IPS DF 6.9 (cell line): ENCODE data around the gene ITM2C.

Experiments used
- DNase-seq: peaks from one replicate; pipeline ENCODE4 v3.0.0-alpha.2; 2013; ENCODE audit warnings: low read depth, low spot score
- H3K27ac ChIP-seq: one replicate; pipeline ENCODE4 v1.5.1; 2013; ENCODE audit warnings: low read length, control low read depth
- H3K27me3 ChIP-seq: 2 replicates; pipeline ENCODE4 v1.6.1; 2013; ENCODE audit warnings: mild to moderate bottlenecking, low read length; ENCODE audit not compliant: control insufficient read depth, insufficient read depth
- H3K36me3 ChIP-seq: 2 replicates; pipeline ENCODE4 v1.6.1; 2013; ENCODE audit warnings: low read length; ENCODE audit not compliant: control insufficient read depth, insufficient read depth
- H3K4me1 ChIP-seq: 2 replicates; pipeline ENCODE4 v1.6.1; 2013; ENCODE audit warnings: low read length; ENCODE audit not compliant: control insufficient read depth, insufficient read depth
- H3K4me3 ChIP-seq: 2 replicates; pipeline ENCODE4 v1.5.1; 2013; ENCODE audit warnings: mild to moderate bottlenecking, low read length
- H3K9me3 ChIP-seq: 2 replicates; pipeline ENCODE4 v1.6.1; 2013; ENCODE audit warnings: low read length, inconsistent platforms; ENCODE audit not compliant: control insufficient read depth, insufficient read depth
- WGBS: extraction: QIAGEN DNeasy Blood & Tissue Kit; methylation state at CpG from one replicate; pipeline ENCODE4 v1.1.7; 2013; ENCODE audit warnings: mixed read lengths, missing lambda C conversion rate; ENCODE audit not compliant: insufficient read length, insufficient coverage; 5-methylcytosine and 5-hydroxymethylcytosine counted together

ITM2C gene

GRCh38 chr2:230900336-230900995, 35.7 kb downstream of the ITM2C start:
- no peaks in the 10 kb centered on the region for H3K9me3 ChIP-seq
- H3K27me3 ChIP-seq, result no peaks in the 10 kb centered on the region
- DNase-seq, result no peak
- H3K27ac ChIP-seq, result no peak overlapping the region
- no peak overlapping the region for H3K4me3 ChIP-seq
- peaks cover 3% of the 10 kb centered on the region; the same call in 1 of the 2 replicates for H3K4me1 ChIP-seq
- H3K36me3 ChIP-seq, result no peaks in the 10 kb centered on the region
- no CpG with 5 or more reads among the region's 10 CpGs for WGBS

DNA sequence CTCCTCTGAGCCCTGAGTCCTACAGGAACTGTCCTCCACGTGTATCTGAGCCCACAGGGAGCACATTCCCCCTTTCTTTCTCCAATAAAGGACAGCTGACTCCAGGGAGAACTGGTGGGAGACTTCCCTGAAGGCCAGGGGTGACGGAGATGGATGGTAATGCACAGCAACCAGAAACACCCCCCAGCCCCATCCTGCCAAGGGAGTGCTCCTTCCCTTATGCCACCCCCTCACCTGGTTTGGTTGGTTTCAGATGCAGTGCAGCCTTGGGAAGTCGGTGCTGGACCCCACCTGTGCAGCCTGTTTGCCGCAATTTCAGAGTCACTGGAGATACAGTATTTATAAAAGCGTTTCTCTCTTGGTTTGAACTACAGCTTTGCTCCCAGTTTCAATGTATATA, 36.3 kb downstream of the ITM2C start:
- no peaks in the 10 kb centered on the region for H3K9me3 ChIP-seq
- no peak for DNase-seq
- H3K27me3 ChIP-seq, result no peaks in the 10 kb centered on the region
- H3K4me3 ChIP-seq, result no peak overlapping the region
- no CpG with 5 or more reads among the region's 5 CpGs for WGBS
- no peaks in the 10 kb centered on the region for H3K36me3 ChIP-seq
- H3K27ac ChIP-seq, result no peak overlapping the region
- peaks cover 7% of the 10 kb centered on the region for H3K4me1 ChIP-seq

GRCh38 chr2:230902180-230902899, 37.6 kb downstream of the ITM2C start:
- Histone ChIP-seq H3K4me1 (peaks cover 7% of the 10 kb centered on the region), H3K27ac (no peak overlapping the region), H3K36me3 (no peaks in the 10 kb centered on the region), H3K9me3 (no peaks in the 10 kb centered on the region), H3K4me3 (no peak overlapping the region), H3K27me3 (no peaks in the 10 kb centered on the region)
- peak; percentile 80 for DNase-seq
- no CpG with 5 or more reads among the region's 8 CpGs for WGBS

DNA sequence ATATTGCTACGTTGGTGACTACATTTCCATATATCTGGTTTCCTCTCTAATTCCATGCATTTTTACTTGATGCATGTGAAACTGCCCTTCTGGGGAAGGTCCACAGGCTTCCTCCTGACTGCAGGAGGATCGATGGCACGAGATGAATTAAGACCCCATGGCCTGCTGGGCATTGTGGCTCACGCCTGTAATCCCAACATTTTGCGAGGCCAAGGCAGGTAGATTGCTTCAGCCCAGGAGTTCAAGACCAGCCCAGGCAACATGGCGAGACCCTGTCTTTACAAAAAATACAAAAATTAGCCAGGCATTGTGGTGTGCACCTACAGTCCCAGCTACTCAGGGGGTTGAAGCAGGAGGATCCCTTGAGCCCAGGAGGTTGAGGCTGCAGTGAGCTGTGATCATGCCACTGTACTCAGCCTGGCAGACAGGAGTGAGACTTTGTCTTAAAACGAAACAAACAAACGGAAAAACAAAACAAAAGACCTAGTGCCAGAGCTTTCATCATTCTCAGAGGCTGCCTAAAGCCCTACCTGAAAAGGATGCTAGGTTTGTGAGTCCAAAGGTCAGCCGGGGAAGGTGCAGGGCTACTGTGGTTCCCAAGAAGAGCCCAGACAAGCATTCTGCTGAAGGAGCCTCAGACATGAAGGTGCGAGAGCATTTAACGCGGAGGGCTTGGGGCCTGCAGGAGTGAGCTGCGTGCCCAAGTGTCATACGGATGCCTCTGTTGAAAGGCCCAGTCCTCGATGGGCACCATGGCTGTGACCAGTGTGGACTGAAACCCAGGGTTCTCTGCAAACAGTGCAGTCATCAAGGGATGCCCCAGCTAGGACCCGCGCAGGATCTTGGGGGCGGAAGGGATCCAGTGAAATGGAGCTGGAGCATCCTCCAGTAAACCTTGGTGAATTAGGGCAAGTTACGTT, 38.7 kb downstream of the ITM2C start:
- Histone ChIP-seq H3K4me3 (no peak overlapping the region), H3K36me3 (no peaks in the 10 kb centered on the region), H3K9me3 (no peaks in the 10 kb centered on the region), H3K4me1 (peaks cover 7% of the 10 kb centered on the region), H3K27me3 (no peaks in the 10 kb centered on the region), H3K27ac (no peak overlapping the region)
- no CpG with 5 or more reads among the region's 19 CpGs for WGBS
- no peak for DNase-seq

DNA sequence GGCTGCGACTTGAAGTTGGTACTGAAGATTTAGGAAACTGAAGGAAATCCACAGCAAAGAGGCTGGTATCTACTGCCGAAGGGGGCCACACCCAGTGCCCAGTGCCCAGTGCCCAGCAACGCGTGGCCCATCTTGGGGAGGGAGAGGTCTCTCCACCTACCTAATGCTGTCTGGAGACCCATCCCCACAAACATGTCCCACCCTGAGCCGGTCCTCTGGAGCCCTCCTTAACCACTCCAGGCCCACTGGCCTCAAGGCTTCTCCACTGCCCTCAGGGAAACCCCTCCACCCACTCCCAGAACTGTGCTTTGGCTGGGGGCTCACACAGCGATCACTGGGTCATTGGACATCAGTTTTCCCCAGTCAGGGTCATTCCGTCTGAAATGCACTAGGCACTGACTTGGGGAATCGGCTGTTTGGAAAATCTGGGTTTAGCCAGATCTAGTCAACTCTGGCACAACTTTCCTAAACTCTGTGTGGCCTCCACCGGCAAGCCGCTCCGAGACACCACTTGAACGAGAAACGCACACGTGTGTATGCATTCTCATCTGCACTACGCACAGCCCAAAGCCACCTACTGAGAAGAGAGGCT, 40.2 kb downstream of the ITM2C start:
- no CpG with 5 or more reads among the region's 15 CpGs for WGBS
- Histone ChIP-seq H3K4me3 (no peak overlapping the region), H3K36me3 (no peaks in the 10 kb centered on the region), H3K9me3 (no peaks in the 10 kb centered on the region), H3K4me1 (peaks cover 8% of the 10 kb centered on the region), H3K27ac (no peak overlapping the region), H3K27me3 (no peaks in the 10 kb centered on the region)
- DNase-seq, result no peak

DNA sequence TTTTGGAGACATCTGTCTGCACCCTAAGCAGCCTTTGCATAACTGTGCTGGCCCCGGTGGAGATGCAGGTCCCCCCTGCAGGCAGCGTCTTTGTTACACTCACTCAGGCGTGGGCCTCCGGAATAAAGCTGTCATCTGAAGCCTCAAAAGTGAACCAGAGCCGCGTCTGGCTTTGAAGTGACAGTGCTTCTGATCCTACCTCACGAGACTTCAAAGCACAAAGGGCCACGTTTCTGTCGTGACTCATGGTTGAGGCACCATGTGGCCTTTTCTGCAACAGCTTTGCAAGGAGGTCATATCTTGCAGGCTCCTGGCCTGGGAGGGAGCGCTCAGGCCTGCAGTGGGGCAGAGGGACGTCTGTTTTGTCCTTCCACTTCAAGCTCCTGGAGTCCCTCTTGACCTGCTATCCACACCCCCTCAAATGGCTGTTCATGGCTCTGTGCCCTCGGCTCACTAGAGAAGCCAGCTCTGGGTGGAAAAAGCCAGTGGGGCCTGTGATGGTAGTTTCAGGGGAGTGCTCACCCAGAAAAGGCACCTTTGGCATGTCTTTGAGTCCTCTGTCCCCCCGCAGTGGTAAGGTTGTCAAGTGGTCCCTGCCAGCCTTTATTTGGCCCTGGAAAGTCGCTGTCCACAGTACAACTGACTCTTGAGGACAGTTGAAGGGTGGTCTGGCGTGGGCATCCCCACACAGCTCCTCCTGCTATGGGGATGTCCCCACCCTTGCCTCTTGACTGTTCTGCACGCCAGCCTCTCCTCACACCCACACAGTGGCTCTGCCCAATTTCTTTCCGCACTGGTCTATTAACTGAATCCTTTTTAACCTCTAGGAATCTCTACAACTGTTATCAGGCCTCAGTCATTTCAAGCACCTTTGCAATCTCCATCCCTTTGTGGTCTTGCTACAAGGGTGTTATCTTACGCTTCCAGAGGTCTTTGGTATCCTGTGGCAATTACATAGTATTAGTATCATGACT, 41.0 kb downstream of the ITM2C start:
- Histone ChIP-seq H3K4me3 (no peak overlapping the region), H3K27me3 (no peaks in the 10 kb centered on the region), H3K27ac (no peak overlapping the region), H3K4me1 (peaks cover 8% of the 10 kb centered on the region), H3K36me3 (no peaks in the 10 kb centered on the region), H3K9me3 (no peaks in the 10 kb centered on the region)
- WGBS, result no CpG with 5 or more reads among the region's 18 CpGs
- no peak for DNase-seq

- Histone ChIP-seq H3K27ac (no peak overlapping the region), H3K27me3 (no peaks in the 10 kb centered on the region), H3K9me3 (no peaks in the 10 kb centered on the region), H3K4me3 (no peak overlapping the region), H3K4me1 (peaks cover 8% of the 10 kb centered on the region), H3K36me3 (no peaks in the 10 kb centered on the region)
- DNase-seq, result no peak
- no CpG with 5 or more reads among the region's 15 CpGs for WGBS
Observed at GRCh38 chr2:230906471-230907230, 41.9 kb downstream of the ITM2C start.

DNA sequence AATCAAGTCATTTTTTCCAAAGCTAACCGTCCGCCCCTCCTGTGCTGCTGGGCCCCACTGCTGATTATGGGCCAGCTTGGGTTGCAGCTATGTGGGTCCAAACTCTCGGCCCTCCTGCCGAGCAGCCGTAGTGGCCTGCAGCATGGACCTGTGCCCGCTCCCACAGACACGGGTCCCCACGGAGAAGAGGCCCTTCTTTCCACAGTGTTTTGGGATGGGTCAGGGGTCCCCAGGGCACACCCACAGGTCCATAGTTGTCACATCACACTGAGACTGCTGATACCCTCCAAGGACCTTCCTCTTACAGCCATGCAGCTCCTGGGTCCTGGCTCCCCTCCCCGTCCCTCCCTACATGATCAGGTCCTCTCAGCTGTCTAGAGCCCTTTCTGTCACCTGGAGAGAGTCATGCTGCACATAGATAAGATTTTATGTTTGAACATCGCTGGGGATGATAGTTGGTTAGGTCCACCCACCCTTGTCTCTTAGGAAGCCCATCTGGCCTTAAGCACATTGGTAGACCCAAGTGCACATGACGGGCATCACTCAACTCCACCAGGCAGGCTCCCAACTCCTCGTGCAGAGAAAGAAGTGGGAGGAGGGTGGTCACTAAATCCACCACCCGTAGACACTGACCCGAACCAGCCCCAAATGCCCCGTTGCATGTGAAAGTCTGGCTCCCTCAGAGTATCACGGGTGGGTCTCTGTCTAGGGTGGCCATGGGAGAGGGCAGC, 42.8 kb downstream of the ITM2C start:
- DNase-seq, result no peak
- Histone ChIP-seq H3K4me3 (no peak overlapping the region), H3K9me3 (no peaks in the 10 kb centered on the region), H3K4me1 (peaks cover 8% of the 10 kb centered on the region), H3K36me3 (no peaks in the 10 kb centered on the region), H3K27ac (no peak overlapping the region), H3K27me3 (no peaks in the 10 kb centered on the region)
- no CpG with 5 or more reads among the region's 16 CpGs for WGBS
